Right lobe of liver (tissue), 6 donors: ENCODE results near the gene ZNF763. TPM values are rescaled to one million over a fixed set of nuclear protein-coding genes. Genes with fewer than 3 reads are reported as not detected.
"Not testable (repeated sequence)": the region's sequence is repeated elsewhere in the genome, so short reads cannot be mapped to it uniquely, and the experiment has no call there.

Source experiments
- ATAC-seq, 4 donors: fragments of 200-7000 bp; cut with Tn5 transposase; one replicate each; pipeline ENCODE4 v1.9.1; 2020; ENCODE audit warnings: mild to moderate bottlenecking in 4 of 4, moderate library complexity in 4 of 4
- DNase-seq, 3 donors: peaks; one replicate each; pipeline ENCODE4 v3.0.0-alpha.2; 2020
- H3K27ac ChIP-seq, 3 donors: fragments of 200-600 bp; one replicate each; pipeline ENCODE4 v1.8.0; 2022
- H3K27me3 ChIP-seq, 2 donors: fragments of 200-600 bp; one replicate each; pipeline ENCODE4 v1.8.0; 2022
- H3K36me3 ChIP-seq, 4 donors: fragments of 200-600 bp; sonication (generic) in 1 of 4; one replicate each; pipeline versions ENCODE4 v1.5.1 to v1.8.0; 2017 to 2022; ENCODE audit warnings: control low read depth in 1 of 4
- H3K4me1 ChIP-seq, 4 donors: fragments of 200-600 bp; sonication (generic) in 1 of 4; one replicate each; pipeline versions ENCODE4 v1.5.1 to v1.8.0; 2017 to 2022; ENCODE audit warnings: control low read depth in 1 of 4
- H3K4me3 ChIP-seq, 3 donors: fragments of 200-600 bp; one replicate each; pipeline ENCODE4 v1.8.0; 2022
- H3K9me3 ChIP-seq, 4 donors: fragments of 200-600 bp; sonication (generic) in 1 of 4; one replicate each; pipeline versions ENCODE4 v1.5.1 to v1.8.0; 2017 to 2022; ENCODE audit warnings: control low read depth in 1 of 4
- POLR2A ChIP-seq: fragments of 450-650 bp; IDR thresholded peaks from one replicate; pipeline ENCODE4 v1.6.1; 2017; ENCODE audit warnings: antibody characterized with exemption, mild to moderate bottlenecking
- WGBS: methylation state at CpG from one replicate; pipeline ENCODE4 v1.1.6; 2018; ENCODE audit warnings: low coverage, low lambda C conversion rate; ENCODE audit not compliant: insufficient coverage; ENCODE audit errors: missing lambda C conversion rate; 5-methylcytosine and 5-hydroxymethylcytosine counted together
- intact Hi-C, 2 donors: fragments of 100-400 bp; cut with DNase I; formaldehyde crosslinking; loops; one replicate each; pipeline versions ENCODE4 v1.11.2 to v1.14.1; 2022
- total RNA-seq, 6 experiments: library from RNA; depleted of rRNA in 2 of 6; stranded (reverse); fragments of >200 nt in 2 of 6; fragmentation: NEBNext Ultra II Directional in 3 of 6; extraction: Animal tissue kit (Norgen Biotek cat#: 25700) in 3 of 6; gene quantifications; one replicate each; pipeline versions ENCODE4 v1.1.0 to v1.2.4, GENCODE V29; 2016 to 2023
- TF ChIP-seq, protein P1 (sequence below), 4 donors: fragments of 200-600 bp in 3 of 4; fragments of 450-650 bp in 1 of 4; IDR thresholded peaks; one replicate each; pipeline versions ENCODE4 v1.5.1 to v1.8.0; 2016 to 2022; ENCODE audit warnings: antibody characterized with exemption in 4 of 4, mild to moderate bottlenecking in 2 of 4
- donor health status: DM: no; HTN: yes; CAD: no.
- donor health status: DM: no; HTN: no; CAD: no.
- donor health status: DM: no; HTN: no; CAD: no.
- donor health status: DM: no; HTN: yes; CAD: no.
- donor health status: DM: no; HTN: yes; CAD: no.

Gene ZNF763
- total RNA-seq, 6 experiments from 2014 or later = 0.25 to 2.6 (median 0.70) TPM

DNA sequence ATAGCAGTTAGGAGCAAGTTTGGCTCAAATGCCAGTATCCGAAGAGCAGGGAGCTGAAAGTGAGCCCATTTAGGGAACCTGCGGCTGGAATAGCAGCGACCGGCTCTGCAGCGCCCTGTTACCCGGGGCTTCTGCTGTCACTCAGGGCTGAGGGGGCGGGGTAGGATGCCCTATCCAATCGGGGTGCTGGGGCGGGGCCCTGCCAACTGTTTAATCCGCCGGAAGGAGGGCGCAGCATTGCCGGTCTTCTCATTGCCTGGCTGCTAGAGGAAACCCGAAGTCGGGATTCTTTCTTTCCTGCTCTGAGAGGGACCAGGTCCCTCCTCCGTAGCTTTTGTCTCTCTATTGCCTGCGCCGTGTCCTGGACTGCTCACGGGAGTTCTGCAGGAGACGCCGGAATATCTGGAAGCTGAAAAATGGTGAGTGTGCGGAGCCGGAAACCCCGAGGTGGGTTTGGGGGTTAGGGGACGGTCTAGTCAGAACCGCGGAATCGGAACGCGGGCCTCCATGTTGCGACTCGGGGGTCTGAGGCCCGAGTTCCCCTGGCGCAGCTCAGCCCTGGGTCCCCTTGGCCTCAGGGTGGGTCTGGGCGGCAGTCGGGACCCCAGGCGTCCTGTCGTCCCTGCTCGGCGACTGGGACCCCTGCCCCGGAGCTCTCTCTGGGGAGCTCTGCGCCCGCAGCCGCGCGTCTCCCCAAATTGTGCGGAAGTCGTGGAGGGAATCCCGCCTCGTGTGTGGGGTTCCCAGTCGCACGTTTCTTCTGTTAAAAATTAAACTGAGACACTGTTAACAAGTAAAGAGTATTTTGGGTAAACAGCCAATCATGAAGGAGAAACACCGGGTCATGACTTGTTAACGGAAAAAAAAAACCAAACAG is 22.8 kb downstream of the ZNF763 start:
- H3K9me3 ChIP-seq = no peaks in the 10 kb centered on the region
- DNase-seq (peak; percentile 94 to 97 (median 97)), ATAC-seq (peak; percentile 99)
- intact Hi-C loops = loop anchor here in 1 of 2 donors (10.0 kb wide), 1 partner anchor 103 kb away; the partner anchor contains the start of gene ZNF69
- no peaks in the 10 kb centered on the region for H3K36me3 ChIP-seq
- H3K27me3 ChIP-seq = no peaks in the 10 kb centered on the region
- peak overlapping the region; percentile 77 to 81 (median 78) for H3K27ac ChIP-seq
- H3K4me1 ChIP-seq = no peaks in the 10 kb centered on the region
- under 1% methylated on average over 23 of the region's 54 CpGs for WGBS
- peak overlapping the region; percentile 74 to 91 (median 79) for H3K4me3 ChIP-seq
- TF ChIP-seq POLR2A = peak; percentile 72
- TF ChIP-seq, protein P1, sequence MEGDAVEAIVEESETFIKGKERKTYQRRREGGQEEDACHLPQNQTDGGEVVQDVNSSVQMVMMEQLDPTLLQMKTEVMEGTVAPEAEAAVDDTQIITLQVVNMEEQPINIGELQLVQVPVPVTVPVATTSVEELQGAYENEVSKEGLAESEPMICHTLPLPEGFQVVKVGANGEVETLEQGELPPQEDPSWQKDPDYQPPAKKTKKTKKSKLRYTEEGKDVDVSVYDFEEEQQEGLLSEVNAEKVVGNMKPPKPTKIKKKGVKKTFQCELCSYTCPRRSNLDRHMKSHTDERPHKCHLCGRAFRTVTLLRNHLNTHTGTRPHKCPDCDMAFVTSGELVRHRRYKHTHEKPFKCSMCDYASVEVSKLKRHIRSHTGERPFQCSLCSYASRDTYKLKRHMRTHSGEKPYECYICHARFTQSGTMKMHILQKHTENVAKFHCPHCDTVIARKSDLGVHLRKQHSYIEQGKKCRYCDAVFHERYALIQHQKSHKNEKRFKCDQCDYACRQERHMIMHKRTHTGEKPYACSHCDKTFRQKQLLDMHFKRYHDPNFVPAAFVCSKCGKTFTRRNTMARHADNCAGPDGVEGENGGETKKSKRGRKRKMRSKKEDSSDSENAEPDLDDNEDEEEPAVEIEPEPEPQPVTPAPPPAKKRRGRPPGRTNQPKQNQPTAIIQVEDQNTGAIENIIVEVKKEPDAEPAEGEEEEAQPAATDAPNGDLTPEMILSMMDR (IDR thresholded peaks at IDR 0.05) = no peak

DNA sequence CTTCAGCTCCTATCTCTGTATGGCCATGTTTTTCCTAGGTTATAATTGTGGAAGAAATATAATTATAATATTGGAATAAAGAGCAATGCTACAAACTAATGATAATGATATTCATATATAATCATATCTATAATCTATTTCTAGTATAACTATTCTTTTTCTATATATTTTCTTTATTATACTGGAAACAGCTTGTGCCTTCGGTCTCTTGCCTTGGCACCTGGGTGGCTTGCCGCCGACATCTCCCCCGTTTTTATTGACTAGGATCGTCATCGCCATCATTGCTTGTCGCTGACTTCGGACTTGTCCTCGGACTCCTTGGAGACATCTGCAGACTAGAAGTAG is 24.2 kb downstream of the ZNF763 start:
- no peaks in the 10 kb centered on the region for H3K36me3 ChIP-seq
- H3K9me3 ChIP-seq = no peaks in the 10 kb centered on the region
- ATAC-seq (no peak), DNase-seq (no peak)
- WGBS = 43% methylated on average over 9 of the region's 9 CpGs
- H3K27me3 ChIP-seq = no peaks in the 10 kb centered on the region
- TF ChIP-seq, protein P1 (IDR thresholded peaks at IDR 0.05) = no peak
- TF ChIP-seq POLR2A = no peak
- H3K4me1 ChIP-seq = no peaks in the 10 kb centered on the region
- H3K27ac ChIP-seq = no peak overlapping the region
- peak overlapping the region in 2 of 3 donors; percentile 74 to 79 for H3K4me3 ChIP-seq
- intact Hi-C loops = loop anchor here in 1 of 2 donors (10.0 kb wide), 1 partner anchor 104 kb away; the partner anchor contains the start of gene ZNF69

DNA sequence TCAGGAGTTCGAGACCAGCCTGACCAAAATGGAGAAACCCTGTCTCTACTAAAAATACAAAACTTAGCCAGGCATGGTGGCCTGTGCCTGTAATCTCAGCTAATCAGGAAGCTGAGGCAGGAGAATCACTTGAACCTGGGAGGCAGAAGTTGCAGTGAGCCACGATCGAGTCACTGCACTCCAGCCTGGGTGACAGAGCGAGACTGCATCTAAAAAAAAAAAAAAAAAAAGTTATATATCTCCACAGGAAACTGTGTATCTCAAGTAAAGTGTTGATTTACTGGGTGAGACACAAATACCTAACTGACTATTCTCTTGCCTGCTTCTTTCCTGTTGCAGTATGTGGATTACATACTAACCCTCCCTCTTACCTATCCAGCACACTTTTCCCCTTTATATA is 27.1 kb downstream of the ZNF763 start:
- H3K36me3 ChIP-seq, DNase-seq, H3K27ac ChIP-seq, H3K9me3 ChIP-seq, ATAC-seq, H3K4me1 ChIP-seq, H3K4me3 ChIP-seq, H3K27me3 ChIP-seq, intact Hi-C loops: not testable (repeated sequence)
- 62% methylated on average over 4 of the region's 4 CpGs for WGBS

DNA sequence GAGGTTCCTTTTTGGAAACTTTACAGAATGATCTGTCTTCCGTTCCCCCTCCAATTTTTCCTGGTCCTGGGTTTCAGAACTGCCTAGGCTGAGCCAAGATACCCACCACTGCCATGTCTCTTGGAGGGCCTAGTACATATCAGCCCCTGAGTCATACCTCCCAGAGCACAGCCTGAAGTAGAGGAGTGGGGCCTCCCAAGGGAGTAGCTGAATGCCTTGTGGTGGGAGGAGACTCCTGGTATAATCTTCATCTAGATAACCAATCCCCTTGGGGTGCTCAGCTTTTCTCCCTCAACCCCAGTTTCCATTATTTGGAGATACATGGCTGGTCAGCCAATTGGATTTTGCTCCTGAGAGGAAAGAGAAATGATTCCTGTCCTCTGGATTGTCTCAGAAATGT is 30.3 kb downstream of the ZNF763 start:
- Histone ChIP-seq H3K27me3 (no peaks in the 10 kb centered on the region), H3K27ac (no peak overlapping the region), H3K36me3 (no peaks in the 10 kb centered on the region), H3K4me1 (no peaks in the 10 kb centered on the region), H3K4me3 (no peak overlapping the region), H3K9me3 (no peaks in the 10 kb centered on the region)
- 93% methylated on average over 1 of the region's 1 CpG for WGBS
- intact Hi-C loops = no loop called here
- ATAC-seq (no peak), DNase-seq (no peak)
- TF ChIP-seq POLR2A = no peak
- TF ChIP-seq, protein P1 (IDR thresholded peaks at IDR 0.05) = no peak
